ENCODE data around the gene MAPKAPK2. TPM values are rescaled to one million over a fixed set of nuclear protein-coding genes. Genes with fewer than 3 reads are reported as not detected.
A peak's percentile ranks its signal among the peaks of the same experiment; 100 is the strongest.

MAPKAPK2 gene
- total and polyA plus RNA-seq, 7 donors, result 32.1 to 61.4 (median 39.3) TPM

- no peaks in the 10 kb centered on the region for H3K9me3 ChIP-seq
- peaks cover 0 to 95% (median 89%) of the 10 kb centered on the region in 4 donors for H3K4me1 ChIP-seq
- TF ChIP-seq POLR2A (IDR thresholded peaks at IDR 0.05), result no peak
- TF ChIP-seq EP300 (IDR thresholded peaks at IDR 0.05), result no peak
- TF ChIP-seq POLR2AphosphoS5 (IDR thresholded peaks at IDR 0.05), result no peak
- TF ChIP-seq CTCF (IDR thresholded peaks at IDR 0.05), result no peak
- H3K27me3 ChIP-seq, result no peaks in the 10 kb centered on the region
- 79 to 85% methylated on average over 4 of the region's 4 CpGs for WGBS, 2 donors
- peak; percentile 40 for DNase-seq
- H3K36me3 ChIP-seq, result no peaks in the 10 kb centered on the region
- H3K4me3 ChIP-seq, result no peak overlapping the region
- intact Hi-C loops (cut with DNase I), result loop anchor here (10.0 kb wide), 1 partner anchor 1538 kb away; no protein-coding TSS in a partner anchor
- peak overlapping the region in 3 of 4 donors; percentile 20 to 94 (median 59) for H3K27ac ChIP-seq
Measured at GRCh38 chr1:206696812-206697585, 12.3 kb downstream of the MAPKAPK2 start.

GRCh38 chr1:206698011-206698410, 13.3 kb downstream of the MAPKAPK2 start:
- intact Hi-C loops (cut with DNase I), result loop anchor here (10.0 kb wide), 1 partner anchor 1537 kb away; no protein-coding TSS in a partner anchor
- WGBS, 2 donors, result 96 to 99% methylated on average over 2 of the region's 2 CpGs
- Histone ChIP-seq H3K4me3 (no peak overlapping the region), H3K27ac (peak overlapping the region in 2 of 4 donors; percentile 59 to 94), H3K27me3 (no peaks in the 10 kb centered on the region), H3K4me1 (peaks cover 0 to 95% (median 86%) of the 10 kb centered on the region in 4 donors), H3K36me3 (no peaks in the 10 kb centered on the region), H3K9me3 (no peaks in the 10 kb centered on the region)
- TF ChIP-seq EP300 (IDR thresholded peaks at IDR 0.05) (no peak), POLR2A (IDR thresholded peaks at IDR 0.05) (no peak)
- no peak for DNase-seq

GRCh38 chr1:206699000-206699586, 14.4 kb downstream of the MAPKAPK2 start:
- Histone ChIP-seq H3K36me3 (no peaks in the 10 kb centered on the region), H3K27ac (peak overlapping the region in 3 of 4 donors; percentile 42 to 59 (median 56)), H3K4me3 (no peak overlapping the region), H3K4me1 (peaks cover 0 to 95% (median 86%) of the 10 kb centered on the region in 4 donors), H3K27me3 (no peaks in the 10 kb centered on the region), H3K9me3 (no peaks in the 10 kb centered on the region)
- WGBS, 2 donors, result 83 to 91% methylated on average over 7 of the region's 7 CpGs
- intact Hi-C loops (cut with DNase I), result loop anchor here (10.0 kb wide), 1 partner anchor 1536 kb away; no protein-coding TSS in a partner anchor
- peak; percentile 29 for DNase-seq
- TF ChIP-seq CTCF (IDR thresholded peaks at IDR 0.05), result no peak
- TF ChIP-seq EP300 (IDR thresholded peaks at IDR 0.05), result no peak
- TF ChIP-seq POLR2AphosphoS5 (IDR thresholded peaks at IDR 0.05), result no peak
- no peak for TF ChIP-seq POLR2A (IDR thresholded peaks at IDR 0.05)

GRCh38 chr1:206699626-206700025, 14.9 kb downstream of the MAPKAPK2 start:
- H3K27ac ChIP-seq, result peak overlapping the region in 3 of 4 donors; percentile 42 to 59 (median 56)
- no peaks in the 10 kb centered on the region for H3K36me3 ChIP-seq
- no peaks in the 10 kb centered on the region for H3K9me3 ChIP-seq
- TF ChIP-seq POLR2AphosphoS5 (IDR thresholded peaks at IDR 0.05) (peak in 2 of 4 donors; percentile 39 to 54), EP300 (IDR thresholded peaks at IDR 0.05) (no peak)
- no peak overlapping the region for H3K4me3 ChIP-seq
- no peaks in the 10 kb centered on the region for H3K27me3 ChIP-seq
- H3K4me1 ChIP-seq, result peaks cover 0 to 95% (median 84%) of the 10 kb centered on the region in 4 donors
- intact Hi-C loops (cut with DNase I), result loop anchor here (10.0 kb wide), 1 partner anchor 1535 kb away; no protein-coding TSS in a partner anchor
- WGBS, 2 donors, result 58 to 69% methylated on average over 4 of the region's 4 CpGs
- peak; percentile 83 for DNase-seq

GRCh38 chr1:206700445-206701036, 15.8 kb downstream of the MAPKAPK2 start:
- intact Hi-C loops (cut with DNase I), result no loop called here
- Histone ChIP-seq H3K4me3 (no peak overlapping the region), H3K9me3 (no peaks in the 10 kb centered on the region), H3K27ac (peak overlapping the region; percentile 10 to 56 (median 48)), H3K27me3 (no peaks in the 10 kb centered on the region), H3K4me1 (peaks cover 0 to 95% (median 86%) of the 10 kb centered on the region in 4 donors), H3K36me3 (no peaks in the 10 kb centered on the region)
- peak; percentile 53 for DNase-seq
- TF ChIP-seq CTCF (IDR thresholded peaks at IDR 0.05) (no peak), EP300 (IDR thresholded peaks at IDR 0.05) (no peak), POLR2A (IDR thresholded peaks at IDR 0.05) (no peak), POLR2AphosphoS5 (IDR thresholded peaks at IDR 0.05) (no peak)
- 11 to 48% methylated on average over 2 of the region's 2 CpGs for WGBS, 2 donors

All from sigmoid colon (tissue), 7 donors.